Ectodermal cell (in vitro differentiated cells): ENCODE data around the gene KCNK10.
A peak's percentile ranks its signal among the peaks of the same experiment; 100 is the strongest.

Source experiments
- H3K27ac ChIP-seq: 2 replicates; pipeline ENCODE4 v1.7.0; 2013; ENCODE audit warnings: mild to moderate bottlenecking, low read depth, low read length; ENCODE audit not compliant: insufficient read depth, poor library complexity, severe bottlenecking
- H3K27me3 ChIP-seq: 2 replicates; pipeline ENCODE4 v1.7.0; 2013; ENCODE audit warnings: mild to moderate bottlenecking, low read length; ENCODE audit not compliant: insufficient read depth, control insufficient read depth, poor library complexity, severe bottlenecking
- H3K36me3 ChIP-seq: one replicate; pipeline ENCODE4 v1.7.0; 2013; ENCODE audit warnings: low read length; ENCODE audit not compliant: control insufficient read depth, insufficient read depth
- H3K4me1 ChIP-seq: one replicate; pipeline ENCODE4 v1.7.0; 2013; ENCODE audit warnings: low read length; ENCODE audit not compliant: control insufficient read depth, insufficient read depth
- H3K4me3 ChIP-seq: 2 replicates; pipeline ENCODE4 v1.7.0; 2013; ENCODE audit warnings: low read depth, low read length, control low read depth; ENCODE audit not compliant: insufficient read depth
- H3K9me3 ChIP-seq: 2 replicates; pipeline ENCODE4 v1.7.0; 2013; ENCODE audit warnings: mild to moderate bottlenecking, low read length, moderate library complexity; ENCODE audit not compliant: control insufficient read depth
- WGBS, 2 experiments: methylation state at CpG; one replicate each; pipeline ENCODE4 v1.1.7; 2013; ENCODE audit warnings: missing lambda C conversion rate in 2 of 2; 5-methylcytosine and 5-hydroxymethylcytosine counted together

Gene KCNK10

DNA sequence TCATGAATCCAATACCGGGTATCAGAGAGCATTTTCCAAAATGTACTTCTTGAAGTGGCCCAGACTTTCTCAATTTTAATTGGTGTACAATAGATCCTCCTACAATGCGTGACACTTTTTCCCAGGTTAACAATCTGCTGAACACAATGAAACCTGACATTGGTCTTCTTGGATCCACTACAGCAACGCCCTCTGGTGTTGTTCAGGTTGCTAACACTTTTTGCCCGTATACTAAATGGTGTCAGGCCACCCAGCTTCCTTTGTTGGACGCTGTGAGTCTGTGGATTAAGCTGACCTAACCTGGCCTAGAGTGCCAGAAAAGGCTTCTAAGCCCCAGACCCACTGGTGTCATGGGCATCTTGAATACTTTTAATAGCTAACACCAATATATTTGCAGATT is 89.2 kb downstream of the KCNK10 start:
- WGBS, 2 experiments, result 58 to 61% methylated on average over 5 of the region's 5 CpGs
- peaks cover 27% of the 10 kb centered on the region for H3K4me1 ChIP-seq
- no peaks in the 10 kb centered on the region for H3K9me3 ChIP-seq
- no peak overlapping the region for H3K4me3 ChIP-seq
- peaks cover 10% of the 10 kb centered on the region for H3K36me3 ChIP-seq
- peak overlapping the region; percentile 6 for H3K27ac ChIP-seq
- no peaks in the 10 kb centered on the region for H3K27me3 ChIP-seq

DNA sequence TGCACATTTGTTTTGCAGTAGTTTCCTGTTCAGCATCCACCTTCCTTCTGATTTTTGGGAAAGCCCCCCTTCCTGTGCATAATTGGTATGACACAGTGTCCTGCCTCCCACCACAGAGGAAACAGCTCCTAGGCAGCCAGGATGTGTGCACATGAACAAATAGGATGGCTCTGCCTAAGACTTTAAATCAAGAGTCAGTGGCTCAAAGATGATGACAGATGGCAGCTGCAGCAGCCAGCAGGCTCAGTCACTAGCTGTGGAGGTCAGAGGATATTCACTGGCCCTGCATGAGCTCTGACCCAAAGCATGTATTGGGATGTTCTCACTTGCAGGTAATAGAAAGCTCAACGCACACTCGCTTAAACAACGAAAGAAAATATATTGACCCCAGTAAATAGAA is 90.3 kb downstream of the KCNK10 start:
- Histone ChIP-seq H3K4me1 (peaks cover 27% of the 10 kb centered on the region), H3K36me3 (peaks cover 5% of the 10 kb centered on the region), H3K9me3 (no peaks in the 10 kb centered on the region), H3K27ac (no peak overlapping the region), H3K4me3 (no peak overlapping the region), H3K27me3 (no peaks in the 10 kb centered on the region)
- 88 to 95% methylated on average over 3 of the region's 3 CpGs for WGBS, 2 experiments

- 88 to 93% methylated on average over 5 of the region's 5 CpGs for WGBS, 2 experiments
- H3K36me3 ChIP-seq, result no peaks in the 10 kb centered on the region
- H3K4me1 ChIP-seq, result peaks cover 27% of the 10 kb centered on the region
- no peaks in the 10 kb centered on the region for H3K9me3 ChIP-seq
- no peak overlapping the region for H3K4me3 ChIP-seq
- no peaks in the 10 kb centered on the region for H3K27me3 ChIP-seq
- no peak overlapping the region for H3K27ac ChIP-seq
Observed at GRCh38 chr14:88231603-88232002, 91.5 kb downstream of the KCNK10 start.

DNA sequence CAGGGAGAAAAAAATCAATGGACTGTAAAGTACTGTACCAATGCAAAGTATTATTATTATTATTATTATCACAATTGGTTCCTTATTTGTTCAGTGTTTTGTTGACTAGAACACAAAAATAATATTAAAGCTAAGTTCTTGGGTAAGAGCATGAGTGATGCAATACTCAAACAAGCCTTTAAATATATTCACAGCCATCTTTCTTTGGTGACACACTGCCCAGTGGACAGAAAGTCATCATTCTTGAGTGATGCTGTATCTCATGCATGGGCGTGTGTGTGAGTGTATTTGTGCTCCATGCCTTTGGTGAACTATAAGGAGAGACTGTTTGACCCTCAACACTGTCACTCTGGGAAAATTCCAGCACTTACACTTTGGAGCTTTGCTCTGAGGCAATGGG is 93.6 kb downstream of the KCNK10 start:
- Histone ChIP-seq H3K4me3 (no peak overlapping the region), H3K27ac (no peak overlapping the region), H3K4me1 (peaks cover 25% of the 10 kb centered on the region), H3K36me3 (no peaks in the 10 kb centered on the region), H3K9me3 (no peaks in the 10 kb centered on the region), H3K27me3 (no peaks in the 10 kb centered on the region)
- 93 to 100% methylated on average over 1 of the region's 1 CpG for WGBS, 2 experiments

DNA sequence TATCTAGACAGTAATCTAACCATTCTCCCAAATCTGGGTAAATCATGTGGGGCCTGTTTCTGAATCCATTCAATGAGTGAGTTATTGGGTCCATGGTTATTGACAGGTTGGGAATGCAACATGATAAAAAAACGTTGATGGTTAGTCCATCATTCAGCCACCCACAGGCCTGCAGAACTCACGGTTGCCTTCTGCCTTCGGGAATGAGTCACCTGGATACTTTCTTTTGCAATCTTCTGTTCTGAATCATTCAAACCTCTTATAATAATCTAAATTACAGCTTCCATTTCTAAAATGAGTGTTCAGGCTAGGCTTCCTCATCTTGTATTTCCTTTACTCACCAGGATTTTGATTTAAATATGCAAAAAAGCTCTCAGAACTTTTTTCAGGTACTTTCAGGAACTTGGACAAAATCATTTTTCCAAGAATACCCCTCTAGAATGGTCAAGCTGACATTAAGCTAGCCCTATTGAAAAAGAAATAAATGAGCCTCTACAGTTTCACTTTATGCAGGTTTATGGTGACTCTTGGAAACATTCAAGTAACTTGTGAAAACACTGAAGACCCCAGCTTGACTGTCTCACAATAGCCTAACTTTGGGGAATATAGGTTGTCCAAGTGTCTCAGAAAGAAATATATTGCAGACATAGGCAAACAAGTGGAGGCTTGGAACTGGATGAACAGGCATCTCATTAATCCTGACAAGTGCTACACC is 94.4 kb downstream of the KCNK10 start:
- no peaks in the 10 kb centered on the region for H3K27me3 ChIP-seq
- H3K27ac ChIP-seq, result no peak overlapping the region
- no peak overlapping the region for H3K4me3 ChIP-seq
- 95 to 96% methylated on average over 3 of the region's 3 CpGs for WGBS, 2 experiments
- peaks cover 17% of the 10 kb centered on the region for H3K4me1 ChIP-seq
- H3K36me3 ChIP-seq, result peaks cover 5% of the 10 kb centered on the region
- no peaks in the 10 kb centered on the region for H3K9me3 ChIP-seq

GRCh38 chr14:88227693-88228092 is 95.4 kb downstream of the KCNK10 start:
- H3K36me3 ChIP-seq, result peaks cover 11% of the 10 kb centered on the region
- H3K27me3 ChIP-seq, result no peaks in the 10 kb centered on the region
- no peak overlapping the region for H3K27ac ChIP-seq
- peaks cover 7% of the 10 kb centered on the region for H3K4me1 ChIP-seq
- H3K9me3 ChIP-seq, result peaks cover 3% of the 10 kb centered on the region
- H3K4me3 ChIP-seq, result no peak overlapping the region
- 96 to 97% methylated on average over 4 of the region's 4 CpGs for WGBS, 2 experiments

DNA sequence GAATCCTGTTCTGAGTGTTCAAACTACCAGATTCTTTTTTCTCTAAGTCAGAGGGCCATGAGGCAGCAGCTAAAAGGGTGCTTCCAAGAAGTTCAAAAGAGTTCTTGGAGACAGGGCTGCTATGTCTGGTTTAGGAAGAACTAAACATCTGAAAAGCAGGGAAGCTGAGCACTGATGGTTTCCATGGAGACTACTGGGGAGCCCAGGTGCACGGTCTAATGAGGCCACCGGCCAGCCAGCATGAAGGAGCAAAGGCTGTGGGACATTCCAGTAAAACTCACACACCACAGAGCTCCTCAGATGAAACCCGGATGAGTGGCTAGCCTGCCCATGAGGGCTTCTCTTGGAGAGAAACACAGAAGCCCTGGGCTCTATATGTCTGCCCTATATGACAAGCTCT is 97.3 kb downstream of the KCNK10 start:
- H3K4me1 ChIP-seq, result peaks cover 4% of the 10 kb centered on the region
- H3K27me3 ChIP-seq, result no peaks in the 10 kb centered on the region
- peaks cover 11% of the 10 kb centered on the region for H3K36me3 ChIP-seq
- no peak overlapping the region for H3K27ac ChIP-seq
- H3K9me3 ChIP-seq, result peaks cover 7% of the 10 kb centered on the region
- no peak overlapping the region for H3K4me3 ChIP-seq
- 54 to 63% methylated on average over 3 of the region's 3 CpGs for WGBS, 2 experiments

- H3K27ac ChIP-seq, result no peak overlapping the region
- 91 to 94% methylated on average over 8 to 9 of the region's 9 CpGs for WGBS, 2 experiments
- H3K9me3 ChIP-seq, result peaks cover 4% of the 10 kb centered on the region
- H3K4me3 ChIP-seq, result no peak overlapping the region
- H3K27me3 ChIP-seq, result no peaks in the 10 kb centered on the region
- H3K36me3 ChIP-seq, result peaks cover 5% of the 10 kb centered on the region
- no peaks in the 10 kb centered on the region for H3K4me1 ChIP-seq
Observed at GRCh38 chr14:88218119-88218915, 104.8 kb downstream of the KCNK10 start.

- H3K9me3 ChIP-seq, result no peaks in the 10 kb centered on the region
- H3K36me3 ChIP-seq, result no peaks in the 10 kb centered on the region
- H3K27me3 ChIP-seq, result no peaks in the 10 kb centered on the region
Observed at GRCh38 chr14:88212691-88213090, 110.4 kb downstream of the KCNK10 start.

GRCh38 chr14:88210426-88210825 is 112.6 kb downstream of the KCNK10 start:
- no peaks in the 10 kb centered on the region for H3K9me3 ChIP-seq
- no peaks in the 10 kb centered on the region for H3K4me1 ChIP-seq
- no peak overlapping the region for H3K27ac ChIP-seq
- H3K36me3 ChIP-seq, result peaks cover 4% of the 10 kb centered on the region
- H3K4me3 ChIP-seq, result no peak overlapping the region
- WGBS, 2 experiments, result 91% methylated on average over 8 of the region's 8 CpGs
- H3K27me3 ChIP-seq, result no peaks in the 10 kb centered on the region

More at GRCh38 chr14:88212691-88213090, 110.4 kb downstream of the KCNK10 start:
- Histone ChIP-seq H3K4me1 (no peaks in the 10 kb centered on the region), H3K27ac (no peak overlapping the region), H3K4me3 (no peak overlapping the region)
